ENCODE measurements around the gene GRID2. TPM values are rescaled to one million over a fixed set of nuclear protein-coding genes. Genes with fewer than 3 reads are reported as not detected.

Gene GRID2
- total and polyA plus RNA-seq, 2 donors (not counting 1 experiment from before 2014, with no cell fraction given), result under 0.01 to 0.02 TPM

DNA sequence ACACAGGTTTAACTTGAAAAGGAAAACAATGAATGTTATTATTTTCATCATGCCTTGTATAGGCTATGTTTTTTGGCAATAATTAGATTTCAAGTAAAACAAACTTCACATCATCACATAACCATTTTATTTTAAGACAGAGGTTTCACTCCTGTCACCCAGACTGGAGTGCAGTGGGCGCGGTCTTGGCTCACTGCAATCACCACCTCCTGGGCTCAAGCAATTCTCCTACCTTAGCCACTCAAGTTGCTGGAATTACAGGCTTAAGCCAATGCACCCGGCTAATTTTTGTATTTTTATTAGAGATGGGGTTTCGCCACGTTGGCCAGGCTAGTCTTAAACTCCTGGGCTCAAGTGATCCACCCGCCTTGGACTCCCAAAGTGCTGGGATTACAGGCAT is 866.2 kb downstream of the GRID2 start:
- no peak overlapping the region for H3K4me3 ChIP-seq (replicated peaks in 1 of 4; ENCODE audit: control extremely low read depth in 1 of 4, insufficient read depth in 1 of 4, low read depth in 3 of 4, low read length in 4 of 4)
- no peak for DNase-seq (ENCODE audit: low read depth in 2 of 2)
- H3K27ac ChIP-seq (ENCODE audit: insufficient read depth, low read length), result no peak overlapping the region
- H3K4me2 ChIP-seq (ENCODE audit: extremely low read depth, insufficient read depth, low read length), result no peak overlapping the region
- H3K4me1 ChIP-seq (ENCODE audit: control insufficient read depth, extremely low read depth, insufficient read depth, low read length), result no peaks in the 10 kb centered on the region
- no peaks in the 10 kb centered on the region for H4K20me1 ChIP-seq (ENCODE audit: control insufficient read depth, extremely low read depth, insufficient read depth, low read length)
- H3K9ac ChIP-seq (ENCODE audit: insufficient read depth, low read length), result no peak overlapping the region
- TF ChIP-seq, protein P1, sequence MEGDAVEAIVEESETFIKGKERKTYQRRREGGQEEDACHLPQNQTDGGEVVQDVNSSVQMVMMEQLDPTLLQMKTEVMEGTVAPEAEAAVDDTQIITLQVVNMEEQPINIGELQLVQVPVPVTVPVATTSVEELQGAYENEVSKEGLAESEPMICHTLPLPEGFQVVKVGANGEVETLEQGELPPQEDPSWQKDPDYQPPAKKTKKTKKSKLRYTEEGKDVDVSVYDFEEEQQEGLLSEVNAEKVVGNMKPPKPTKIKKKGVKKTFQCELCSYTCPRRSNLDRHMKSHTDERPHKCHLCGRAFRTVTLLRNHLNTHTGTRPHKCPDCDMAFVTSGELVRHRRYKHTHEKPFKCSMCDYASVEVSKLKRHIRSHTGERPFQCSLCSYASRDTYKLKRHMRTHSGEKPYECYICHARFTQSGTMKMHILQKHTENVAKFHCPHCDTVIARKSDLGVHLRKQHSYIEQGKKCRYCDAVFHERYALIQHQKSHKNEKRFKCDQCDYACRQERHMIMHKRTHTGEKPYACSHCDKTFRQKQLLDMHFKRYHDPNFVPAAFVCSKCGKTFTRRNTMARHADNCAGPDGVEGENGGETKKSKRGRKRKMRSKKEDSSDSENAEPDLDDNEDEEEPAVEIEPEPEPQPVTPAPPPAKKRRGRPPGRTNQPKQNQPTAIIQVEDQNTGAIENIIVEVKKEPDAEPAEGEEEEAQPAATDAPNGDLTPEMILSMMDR (conservative IDR thresholded peaks at IDR 0.05 in 1 of 2, IDR thresholded peaks at IDR 0.05 in 1 of 2; ENCODE audit: low read depth in 1 of 2, low read length in 2 of 2), result no peak
- TF ChIP-seq EZH2 (IDR thresholded peaks at IDR 0.05; ENCODE audit: low read length, missing control alignments), result no peak
- H3K79me2 ChIP-seq (ENCODE audit: control insufficient read depth, insufficient read depth, low read length), result no peaks in the 10 kb centered on the region
- no peaks in the 10 kb centered on the region for H3K36me3 ChIP-seq (ENCODE audit: control insufficient read depth, insufficient read depth, low read length)
- no peaks in the 10 kb centered on the region for H3K9me3 ChIP-seq (ENCODE audit: control insufficient read depth, insufficient read depth, low read depth, low read length)
- no peaks in the 10 kb centered on the region for H3K27me3 ChIP-seq (ENCODE audit: control insufficient read depth, insufficient read depth, low read length)
- no peak overlapping the region for H2AFZ ChIP-seq (ENCODE audit: low read length)

DNA sequence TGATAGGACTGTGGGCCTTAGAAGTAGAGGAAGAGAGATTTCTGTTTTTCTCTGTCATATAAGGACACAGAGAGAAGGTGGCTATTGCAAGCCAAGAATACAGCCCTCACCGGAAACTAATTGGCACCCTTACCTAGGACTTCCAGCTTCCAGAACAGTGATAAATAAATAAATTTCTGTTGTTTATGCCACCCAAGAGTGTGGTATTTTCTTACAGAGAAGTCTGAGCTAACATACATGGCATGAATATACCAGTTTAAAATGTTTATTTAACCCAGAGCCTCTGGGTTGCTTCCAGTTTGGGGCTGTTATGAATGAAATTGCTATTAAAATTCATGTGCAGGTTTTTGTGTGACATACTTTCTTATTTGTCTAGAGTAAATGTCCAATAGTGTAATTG is 870.8 kb downstream of the GRID2 start:
- H3K9ac ChIP-seq (ENCODE audit: insufficient read depth, low read length), result no peak overlapping the region
- no peaks in the 10 kb centered on the region for H4K20me1 ChIP-seq (ENCODE audit: control insufficient read depth, extremely low read depth, insufficient read depth, low read length)
- no peak for DNase-seq (ENCODE audit: low read depth in 2 of 2)
- no peaks in the 10 kb centered on the region for H3K27me3 ChIP-seq (ENCODE audit: control insufficient read depth, insufficient read depth, low read length)
- H3K36me3 ChIP-seq (ENCODE audit: control insufficient read depth, insufficient read depth, low read length), result no peaks in the 10 kb centered on the region
- H2AFZ ChIP-seq (ENCODE audit: low read length), result no peak overlapping the region
- H3K27ac ChIP-seq (ENCODE audit: insufficient read depth, low read length), result no peak overlapping the region
- H3K4me2 ChIP-seq (ENCODE audit: extremely low read depth, insufficient read depth, low read length), result no peak overlapping the region
- H3K9me3 ChIP-seq (ENCODE audit: control insufficient read depth, insufficient read depth, low read depth, low read length), result no peaks in the 10 kb centered on the region
- no peaks in the 10 kb centered on the region for H3K4me1 ChIP-seq (ENCODE audit: control insufficient read depth, extremely low read depth, insufficient read depth, low read length)
- H3K79me2 ChIP-seq (ENCODE audit: control insufficient read depth, insufficient read depth, low read length), result no peaks in the 10 kb centered on the region
- no peak overlapping the region for H3K4me3 ChIP-seq (replicated peaks in 1 of 4; ENCODE audit: control extremely low read depth in 1 of 4, insufficient read depth in 1 of 4, low read depth in 3 of 4, low read length in 4 of 4)
- TF ChIP-seq, protein P1 (conservative IDR thresholded peaks at IDR 0.05 in 1 of 2, IDR thresholded peaks at IDR 0.05 in 1 of 2; ENCODE audit: low read depth in 1 of 2, low read length in 2 of 2), result no peak
- TF ChIP-seq EZH2 (IDR thresholded peaks at IDR 0.05; ENCODE audit: low read length, missing control alignments), result no peak

DNA sequence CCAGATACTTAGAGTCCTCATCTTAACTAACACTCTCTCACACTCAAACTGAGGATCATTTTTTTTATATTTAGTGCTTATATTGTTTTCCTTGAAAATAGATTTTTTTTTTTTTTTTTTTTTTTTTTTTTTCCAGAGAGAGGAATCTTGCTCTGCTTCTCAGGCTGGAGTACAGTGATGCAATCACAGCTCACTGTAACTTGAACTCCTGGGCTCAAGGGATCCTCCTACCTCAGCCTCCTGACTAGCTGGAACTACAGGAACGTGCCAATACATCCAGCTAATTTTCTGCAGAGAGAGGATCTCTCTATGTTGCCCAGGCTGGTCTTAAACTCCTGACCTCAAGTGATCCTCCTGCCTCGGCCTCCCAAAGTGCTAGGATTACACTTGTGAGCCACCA is 874.5 kb downstream of the GRID2 start:
- Histone ChIP-seq H3K4me1 (ENCODE audit: control insufficient read depth, extremely low read depth, insufficient read depth, low read length) (no peaks in the 10 kb centered on the region), H3K36me3 (ENCODE audit: control insufficient read depth, insufficient read depth, low read length) (no peaks in the 10 kb centered on the region), H3K79me2 (ENCODE audit: control insufficient read depth, insufficient read depth, low read length) (no peaks in the 10 kb centered on the region), H4K20me1 (ENCODE audit: control insufficient read depth, extremely low read depth, insufficient read depth, low read length) (no peaks in the 10 kb centered on the region), H3K9me3 (ENCODE audit: control insufficient read depth, insufficient read depth, low read depth, low read length) (no peaks in the 10 kb centered on the region), H2AFZ (ENCODE audit: low read length) (no peak overlapping the region), H3K4me2 (ENCODE audit: extremely low read depth, insufficient read depth, low read length) (no peak overlapping the region), H3K27me3 (ENCODE audit: control insufficient read depth, insufficient read depth, low read length) (no peaks in the 10 kb centered on the region), H3K4me3 (replicated peaks in 1 of 4; ENCODE audit: control extremely low read depth in 1 of 4, insufficient read depth in 1 of 4, low read depth in 3 of 4, low read length in 4 of 4) (no peak overlapping the region), H3K9ac (ENCODE audit: insufficient read depth, low read length) (no peak overlapping the region), H3K27ac (ENCODE audit: insufficient read depth, low read length) (no peak overlapping the region)
- DNase-seq (ENCODE audit: low read depth in 2 of 2), result peak in 1 of 2 donors; percentile 8
- TF ChIP-seq, protein P1 (conservative IDR thresholded peaks at IDR 0.05 in 1 of 2, IDR thresholded peaks at IDR 0.05 in 1 of 2; ENCODE audit: low read depth in 1 of 2, low read length in 2 of 2), result no peak
- no peak for TF ChIP-seq EZH2 (IDR thresholded peaks at IDR 0.05; ENCODE audit: low read length, missing control alignments)

Measured in fibroblast of lung (primary cell).